Mesenchymal stem cell (in vitro differentiated cells and primary cell): ENCODE results near the gene TBL1X.

Experiments
- DNase-seq: peaks from one replicate; pipeline ENCODE4 v3.0.0-alpha.2; 2013
- H2AFZ ChIP-seq: one replicate; pipeline ENCODE4 v1.6.1; 2013; ENCODE audit warnings: low read depth, mild to moderate bottlenecking, control low read depth, inconsistent platforms, low read length, moderate library complexity
- H2AK5ac ChIP-seq: 2 replicates; pipeline ENCODE4 v1.6.1; 2013; ENCODE audit warnings: low read length, moderate library complexity, mild to moderate bottlenecking, inconsistent platforms; ENCODE audit not compliant: severe bottlenecking
- H2BK120ac ChIP-seq: one replicate; pipeline ENCODE4 v1.6.1; 2013; ENCODE audit warnings: low read depth, mild to moderate bottlenecking, inconsistent platforms, low read length, moderate library complexity
- H2BK12ac ChIP-seq, 2 experiments: one replicate each; pipeline ENCODE4 v1.6.1; 2013; ENCODE audit warnings: inconsistent platforms in 2 of 2, low read length in 2 of 2, mild to moderate bottlenecking in 2 of 2, moderate library complexity in 2 of 2, control low read depth in 1 of 2
- H2BK15ac ChIP-seq: one replicate; pipeline ENCODE4 v1.6.1; 2013; ENCODE audit warnings: mild to moderate bottlenecking, low read depth, inconsistent platforms; ENCODE audit not compliant: poor library complexity, severe bottlenecking
- H2BK5ac ChIP-seq: 2 replicates; pipeline ENCODE4 v1.6.1; 2013; ENCODE audit warnings: low read depth, mild to moderate bottlenecking, low read length, control low read depth, inconsistent platforms; ENCODE audit not compliant: poor library complexity, severe bottlenecking
- H3K14ac ChIP-seq, 2 experiments: one replicate each; pipeline ENCODE4 v1.6.1; 2013; ENCODE audit warnings: inconsistent platforms in 2 of 2, low read length in 2 of 2, control low read depth in 1 of 2, mild to moderate bottlenecking in 1 of 2, moderate library complexity in 1 of 2
- H3K18ac ChIP-seq, 2 experiments: one replicate each; pipeline ENCODE4 v1.6.1; 2013; ENCODE audit warnings: inconsistent platforms in 2 of 2, low read length in 2 of 2, control low read depth in 1 of 2, low read depth in 1 of 2, mild to moderate bottlenecking in 1 of 2
- H3K23ac ChIP-seq, 2 experiments: one replicate each; pipeline ENCODE4 v1.6.1; 2013; ENCODE audit warnings: inconsistent platforms in 2 of 2, low read length in 2 of 2, mild to moderate bottlenecking in 2 of 2, moderate library complexity in 2 of 2, control low read depth in 1 of 2
- H3K27ac ChIP-seq: 2 replicates; pipeline ENCODE4 v1.5.1; 2013; ENCODE audit warnings: mild to moderate bottlenecking, moderate library complexity, low read length, control low read depth, inconsistent platforms; ENCODE audit not compliant: poor library complexity, severe bottlenecking
- H3K27me3 ChIP-seq, 2 experiments: 2 replicates each; pipeline versions ENCODE4 v1.6.1 to v1.7.0; 2013; ENCODE audit warnings: low read length in 2 of 2, mild to moderate bottlenecking in 2 of 2, moderate library complexity in 2 of 2, control low read depth in 1 of 2, inconsistent platforms in 1 of 2; ENCODE audit not compliant: control insufficient read depth in 1 of 2, insufficient read depth in 1 of 2
- H3K36me3 ChIP-seq, 2 experiments: 2 replicates each; pipeline versions ENCODE4 v1.6.1 to v1.7.0; 2013; ENCODE audit warnings: low read length in 2 of 2, control low read depth in 1 of 2, inconsistent platforms in 1 of 2, low read depth in 1 of 2, mild to moderate bottlenecking in 1 of 2; ENCODE audit not compliant: insufficient read depth in 2 of 2, control insufficient read depth in 1 of 2
- H3K4ac ChIP-seq, 2 experiments: one replicate each; pipeline ENCODE4 v1.6.1; 2013; ENCODE audit warnings: inconsistent platforms in 2 of 2, low read length in 2 of 2, mild to moderate bottlenecking in 2 of 2, moderate library complexity in 2 of 2, control low read depth in 1 of 2, low read depth in 1 of 2
- H3K4me1 ChIP-seq: 2 replicates; pipeline ENCODE4 v1.6.1; 2013; ENCODE audit warnings: low read depth, low read length, control low read depth; ENCODE audit not compliant: control insufficient read depth, insufficient read depth
- H3K4me2 ChIP-seq: 2 replicates; pipeline ENCODE4 v1.6.1; 2013; ENCODE audit warnings: low read length, mild to moderate bottlenecking, inconsistent platforms; ENCODE audit not compliant: poor library complexity, severe bottlenecking
- H3K4me3 ChIP-seq, 2 experiments: 2 replicates each; pipeline versions ENCODE4 v1.5.1 to v1.7.0; 2013; ENCODE audit warnings: low read length in 2 of 2, mild to moderate bottlenecking in 2 of 2, control low read depth in 1 of 2, low read depth in 1 of 2; ENCODE audit not compliant: insufficient read depth in 1 of 2
- H3K79me1 ChIP-seq: replicated peaks from 2 replicates; pipeline ENCODE4 v1.6.1; 2013; ENCODE audit warnings: mild to moderate bottlenecking, control low read depth, low read length, inconsistent platforms; ENCODE audit not compliant: poor library complexity, severe bottlenecking
- H3K9ac ChIP-seq: 2 replicates; pipeline ENCODE4 v1.7.0; 2013; ENCODE audit warnings: mild to moderate bottlenecking, low read length, moderate library complexity
- H3K9me3 ChIP-seq: 2 replicates; pipeline ENCODE4 v1.7.0; 2013; ENCODE audit warnings: mild to moderate bottlenecking, low read length; ENCODE audit not compliant: control insufficient read depth
- H4K8ac ChIP-seq: one replicate; pipeline ENCODE4 v1.6.1; 2013; ENCODE audit warnings: inconsistent platforms, mild to moderate bottlenecking, low read length, moderate library complexity
- H4K91ac ChIP-seq: one replicate; pipeline ENCODE4 v1.6.1; 2013; ENCODE audit warnings: mild to moderate bottlenecking, low read length, inconsistent platforms
- WGBS: methylation state at CpG from one replicate; pipeline ENCODE4 v1.1.7; 2013; ENCODE audit warnings: mixed read lengths; 5-methylcytosine and 5-hydroxymethylcytosine counted together

Gene TBL1X

GRCh38 chrX:9510980-9511379 is 46.1 kb downstream of the TBL1X start:
- H3K4me1 ChIP-seq: no peaks in the 10 kb centered on the region
- no peaks in the 10 kb centered on the region for H3K9me3 ChIP-seq
- peaks cover 0 to 9% of the 10 kb centered on the region in 2 experiments for H3K36me3 ChIP-seq

GRCh38 chrX:9515489-9515888 is 50.6 kb downstream of the TBL1X start:
- peaks cover 10% of the 10 kb centered on the region for H3K79me1 ChIP-seq
- no peak overlapping the region for H2BK12ac ChIP-seq
- no peak overlapping the region for H4K91ac ChIP-seq
- no peak overlapping the region for H2BK15ac ChIP-seq
- no peak overlapping the region for H3K4me3 ChIP-seq
- H3K9me3 ChIP-seq: no peaks in the 10 kb centered on the region
- H4K8ac ChIP-seq: no peak overlapping the region
- WGBS: 50% methylated on average over 10 of the region's 10 CpGs
- no peak overlapping the region for H2AK5ac ChIP-seq
- H3K4ac ChIP-seq: no peak overlapping the region
- no peak overlapping the region for H2AFZ ChIP-seq
- H2BK120ac ChIP-seq: peak overlapping the region; percentile 34
- peaks cover 0 to 5% of the 10 kb centered on the region in 2 experiments for H3K36me3 ChIP-seq
- H3K4me1 ChIP-seq: peaks cover 2% of the 10 kb centered on the region
- no peak overlapping the region for H2BK5ac ChIP-seq
- H3K27me3 ChIP-seq: no peaks in the 10 kb centered on the region
- H3K4me2 ChIP-seq: no peak overlapping the region
- no peak overlapping the region for H3K18ac ChIP-seq
- no peak overlapping the region for H3K14ac ChIP-seq
- H3K27ac ChIP-seq: no peak overlapping the region
- H3K23ac ChIP-seq: no peak overlapping the region
- DNase-seq: no peak
- no peak overlapping the region for H3K9ac ChIP-seq

More at GRCh38 chrX:9510980-9511379, 46.1 kb downstream of the TBL1X start:
- no peak overlapping the region for H3K9ac ChIP-seq
- no peak overlapping the region for H3K14ac ChIP-seq
- H2BK5ac ChIP-seq: no peak overlapping the region
- no peak overlapping the region for H3K23ac ChIP-seq
- WGBS: 97% methylated on average over 2 of the region's 3 CpGs
- H2BK15ac ChIP-seq: no peak overlapping the region
- H2BK120ac ChIP-seq: no peak overlapping the region
- H2BK12ac ChIP-seq: no peak overlapping the region
- H3K27me3 ChIP-seq: no peaks in the 10 kb centered on the region
- H3K27ac ChIP-seq: no peak overlapping the region
- H4K91ac ChIP-seq: no peak overlapping the region
- peaks cover 8% of the 10 kb centered on the region for H3K79me1 ChIP-seq
- no peak overlapping the region for H3K4ac ChIP-seq
- H3K4me2 ChIP-seq: no peak overlapping the region
- no peak overlapping the region for H4K8ac ChIP-seq
- H3K4me3 ChIP-seq: no peak overlapping the region
- H2AK5ac ChIP-seq: no peak overlapping the region
- no peak overlapping the region for H2AFZ ChIP-seq
- H3K18ac ChIP-seq: no peak overlapping the region
- DNase-seq: no peak

GRCh38 chrX:9515973-9516538 is 51.2 kb downstream of the TBL1X start:
- Histone ChIP-seq H2BK120ac (no peak overlapping the region), H3K14ac (no peak overlapping the region), H3K79me1 (peaks cover 10% of the 10 kb centered on the region), H3K9ac (no peak overlapping the region), H3K27ac (no peak overlapping the region), H3K18ac (peak overlapping the region in 1 of 2 experiments; percentile 24), H3K4me1 (peaks cover 2% of the 10 kb centered on the region), H2AFZ (no peak overlapping the region), H4K8ac (no peak overlapping the region), H4K91ac (no peak overlapping the region), H3K9me3 (no peaks in the 10 kb centered on the region), H3K4ac (no peak overlapping the region), H3K27me3 (no peaks in the 10 kb centered on the region), H2BK5ac (no peak overlapping the region), H3K4me2 (no peak overlapping the region), H2BK12ac (no peak overlapping the region), H3K36me3 (peaks cover 0 to 5% of the 10 kb centered on the region in 2 experiments), H3K23ac (no peak overlapping the region), H2BK15ac (no peak overlapping the region), H3K4me3 (no peak overlapping the region), H2AK5ac (no peak overlapping the region)
- WGBS: 83% methylated on average over 2 of the region's 4 CpGs
- no peak for DNase-seq

GRCh38 chrX:9516635-9517034 is 51.8 kb downstream of the TBL1X start:
- Histone ChIP-seq H2BK12ac (no peak overlapping the region), H2BK120ac (no peak overlapping the region), H3K9me3 (no peaks in the 10 kb centered on the region), H3K23ac (no peak overlapping the region), H3K79me1 (peaks cover 10% of the 10 kb centered on the region), H3K18ac (no peak overlapping the region), H4K8ac (no peak overlapping the region), H3K27me3 (no peaks in the 10 kb centered on the region), H3K27ac (no peak overlapping the region), H3K9ac (no peak overlapping the region), H2AFZ (no peak overlapping the region), H3K4me2 (no peak overlapping the region), H3K4me1 (peaks cover 3% of the 10 kb centered on the region), H3K4me3 (no peak overlapping the region), H3K36me3 (peaks cover 0 to 5% of the 10 kb centered on the region in 2 experiments), H2BK15ac (no peak overlapping the region), H2AK5ac (no peak overlapping the region), H2BK5ac (no peak overlapping the region), H3K4ac (no peak overlapping the region), H3K14ac (no peak overlapping the region), H4K91ac (no peak overlapping the region)
- WGBS: 100% methylated on average over 1 of the region's 3 CpGs
- no peak for DNase-seq
